Activated CD4-positive, alpha-beta T cell treated with anti-CD3 and anti-CD28 coated beads, Interleukin-2, amount 10 ng/mL, durations not matched to agents 7 days and 5 days (primary cell): ENCODE measurements around the gene BNIP5. TPM values are rescaled to one million over a fixed set of nuclear protein-coding genes. Genes with fewer than 3 reads are reported as not detected.

Experiments
- total RNA-seq, 2 experiments: library from RNA; stranded (reverse); gene quantifications; one replicate each; pipeline ENCODE4 v1.2.3, GENCODE V29; 2021

Gene BNIP5
- total RNA-seq, 2 experiments from 2014 or later, result not detected

Other genes starting within 250 kb of the BNIP5 start
- 10 to 100 TPM; 29.3 to 29.9 TPM for gene MAPK13, start 206.4 kb downstream of the BNIP5 start, total RNA-seq
- 10 to 100 TPM; 18.5 to 24.1 TPM for gene BRPF3, start 140.1 kb downstream of the BNIP5 start, total RNA-seq
- gene PNPLA1, start 66.8 kb downstream of the BNIP5 start, total RNA-seq, result not detected
- gene ETV7, start 50.8 kb upstream of the BNIP5 start, total RNA-seq, result 10 to 100 TPM; 13.4 to 15.3 TPM
- gene PXT1, start 106.0 kb upstream of the BNIP5 start, total RNA-seq, result under 1 TPM; 0.17 to 0.40 TPM
- gene KCTD20, start 106.1 kb upstream of the BNIP5 start, total RNA-seq, result 10 to 100 TPM; 49.7 to 49.8 TPM
- gene STK38, start 210.6 kb upstream of the BNIP5 start, total RNA-seq, result 100 to 1,000 TPM in 1 of 2 experiments, 10 to 100 TPM in 1; 99.1 to 114 TPM